A549 (cell line): ENCODE data around the gene RBM47.

Source experiments
- CTCF ChIP-seq: fragments of >200 bp; sonication (Bioruptor Twin); formaldehyde crosslinking; IDR thresholded peaks from 3 replicates; pipeline ENCODE4 v1.5.1; 2016
- EP300 ChIP-seq, 2 experiments: fragments of >200 bp; sonication (Bioruptor Twin); formaldehyde crosslinking; IDR thresholded peaks; 2 replicates in 1 of 2; 3 replicates in 1 of 2; pipeline ENCODE4 v1.6.1; 2016 to 2017
- FOSL2 ChIP-seq, 2 experiments: fragments of 450-650 bp in 1 of 2; fragments of >200 bp in 1 of 2; sonication (Bioruptor Twin) in 1 of 2; formaldehyde crosslinking; IDR thresholded peaks; 2 replicates each; pipeline versions ENCODE4 v1.5.0 to v1.6.1; 2016 to 2020; ENCODE audit warnings: mild to moderate bottlenecking in 1 of 2, moderate library complexity in 1 of 2
- HDAC2 ChIP-seq: fragments of 200-600 bp; sonication (generic); IDR thresholded peaks from 2 replicates; pipeline ENCODE4 v1.6.1; 2016
- NR3C1 ChIP-seq: fragments of >200 bp; sonication (Bioruptor Twin); formaldehyde crosslinking; IDR thresholded peaks from 3 replicates; pipeline ENCODE4 v1.6.1; 2017
- PHF8 ChIP-seq: fragments of 200-600 bp; sonication (generic); IDR thresholded peaks from 2 replicates; pipeline ENCODE4 v1.6.1; 2016; ENCODE audit warnings: low read depth, mild to moderate bottlenecking, antibody characterized with exemption, moderate library complexity, borderline replicate concordance
- POLR2A ChIP-seq: IDR thresholded peaks from 2 replicates; pipeline ENCODE4 v1.6.1; 2012; ENCODE audit warnings: mild to moderate bottlenecking, low read length
- POLR2AphosphoS2 ChIP-seq: conservative IDR thresholded peaks from 2 replicates; pipeline ENCODE4 v1.6.1; 2012; ENCODE audit warnings: low read length, improper control_type of control experiment, inconsistent platforms
- RAD21 ChIP-seq, 2 experiments: fragments of >200 bp in 1 of 2; sonication (Bioruptor Twin) in 1 of 2; formaldehyde crosslinking in 1 of 2; IDR thresholded peaks in 1 of 2; conservative IDR thresholded peaks in 1 of 2; 2 replicates in 1 of 2; 3 replicates in 1 of 2; pipeline ENCODE4 v1.6.1; 2012 to 2018; ENCODE audit warnings: inconsistent platforms in 1 of 2
- RARB ChIP-seq: fragments of 250-450 bp; sonication (Bioruptor Pico); IDR thresholded peaks from 2 replicates; pipeline ENCODE4 v1.8.0; 2021; ENCODE audit warnings: mild to moderate bottlenecking, moderate library complexity
- RCOR1 ChIP-seq: fragments of 150-350 bp; IDR thresholded peaks from 2 replicates; pipeline ENCODE4 v1.6.1; 2014; ENCODE audit warnings: antibody characterized with exemption, low read length, low read depth
- RNF2 ChIP-seq: fragments of 200-600 bp; sonication (generic); IDR thresholded peaks from 2 replicates; pipeline ENCODE4 v1.6.1; 2016; ENCODE audit warnings: low read depth, mild to moderate bottlenecking, antibody characterized with exemption, moderate library complexity, borderline replicate concordance
- SREBF2 ChIP-seq: fragments of 450-650 bp; IDR thresholded peaks from 2 replicates; pipeline ENCODE4 v1.6.1; 2014; ENCODE audit warnings: mild to moderate bottlenecking, moderate library complexity

- TF ChIP-seq CTCF (no peak), RAD21 (conservative IDR thresholded peaks at IDR 0.05 in 1 of 2, IDR thresholded peaks at IDR 0.05 in 1 of 2) (peak in 1 of 2 experiments; percentile 29; a peak in 1 of 5 replicates), FOSL2 (IDR thresholded peaks at IDR 0.05) (peak; percentile 66), FOSL2 (CRISPR knock-in tag; IDR thresholded peaks at IDR 0.05) (peak; percentile 58; the same call in 1 of the 2 replicates), EP300 (IDR thresholded peaks at IDR 0.05) (peak; percentile 74 to 77; a peak in 3 of 5 replicates), POLR2A (no peak), SREBF2 (no peak), PHF8 (no peak), RCOR1 (no peak), RNF2 (no peak), POLR2AphosphoS2 (no peak), NR3C1 (no peak), RARB (CRISPR knock-in tag) (no peak), HDAC2 (no peak)
Observed at GRCh38 chr4:40486534-40486933, 143.1 kb downstream of the RBM47 start.
